GM21390 (cell line): Measurements from ENCODE around the gene EMSY.
"Not testable (repeated sequence)": the region's sequence is repeated elsewhere in the genome, so short reads cannot be mapped to it uniquely, and the experiment has no call there.

Experiments used
- ATAC-seq: cut with Tn5 transposase; IDR thresholded peaks from one replicate; pipeline ENCODE4 v1.9.1; 2021; ENCODE audit not compliant: unreplicated experiment

Gene EMSY

DNA sequence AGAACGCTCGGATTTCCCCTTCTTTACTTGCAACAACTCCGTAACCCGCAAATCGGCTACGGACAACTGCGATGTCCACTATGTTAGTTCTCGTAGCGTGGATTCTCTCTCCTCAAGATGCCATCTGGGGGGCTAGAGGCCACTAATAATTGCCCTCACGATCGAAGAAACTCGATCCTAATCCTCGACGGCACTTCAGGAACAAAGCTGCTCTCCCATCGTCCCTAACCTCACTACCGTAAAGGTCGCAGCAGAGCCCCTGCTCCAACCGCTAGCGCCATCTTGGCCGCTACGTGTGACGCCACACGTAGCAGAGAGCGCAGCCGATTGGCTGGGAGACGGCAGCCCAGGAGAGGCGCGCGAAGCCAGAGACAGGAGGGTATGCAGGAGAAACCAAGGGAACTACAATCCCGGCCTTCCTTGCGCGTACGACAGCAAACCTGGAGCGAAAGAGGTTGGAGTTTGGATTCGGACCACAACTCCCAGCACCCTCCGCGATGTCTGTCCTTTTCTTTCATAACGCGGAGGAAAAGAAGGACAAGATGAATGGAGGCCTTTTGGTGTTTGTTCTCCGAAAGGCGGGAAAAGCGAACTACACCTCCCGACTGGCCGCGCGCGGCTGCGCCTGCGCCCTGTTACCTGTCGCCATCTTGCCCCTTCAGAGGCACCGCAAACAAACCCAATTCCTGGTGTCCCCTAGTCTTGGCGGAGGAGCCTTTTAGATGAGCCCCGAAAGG is at the start of gene EMSY:
TSS of gene EMSY (plus strand) at position 635 of the 737 bp plus-strand sequence. CDS start 1,921 bp downstream, outside the sequence.
- ATAC-seq: peak; percentile 89

- ATAC-seq: no peak
Measured at GRCh38 chr11:76395296-76395695, 49.5 kb upstream of the EMSY start.

- no peak for ATAC-seq
Measured at GRCh38 chr11:76397383-76397782, 47.4 kb upstream of the EMSY start.

DNA sequence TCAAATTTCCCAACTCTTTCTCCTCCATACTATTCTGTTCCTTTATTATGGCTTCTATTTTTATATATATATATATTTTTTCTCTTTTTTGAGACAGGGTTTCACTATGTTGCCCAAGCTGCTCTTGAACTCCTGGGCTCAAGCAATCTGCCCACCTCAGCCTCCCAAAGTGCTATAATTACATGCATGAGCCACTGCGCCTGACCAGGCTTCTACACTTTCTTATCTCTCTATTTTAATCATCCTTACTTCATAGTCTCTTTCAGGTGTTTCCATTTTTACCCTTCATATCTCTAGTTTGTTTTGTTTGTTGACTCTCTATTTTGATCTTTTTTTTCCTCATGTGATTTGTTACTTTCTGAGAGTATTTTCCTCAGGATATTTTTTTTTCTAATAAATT is 43.9 kb upstream of the EMSY start:
- ATAC-seq: no peak

DNA sequence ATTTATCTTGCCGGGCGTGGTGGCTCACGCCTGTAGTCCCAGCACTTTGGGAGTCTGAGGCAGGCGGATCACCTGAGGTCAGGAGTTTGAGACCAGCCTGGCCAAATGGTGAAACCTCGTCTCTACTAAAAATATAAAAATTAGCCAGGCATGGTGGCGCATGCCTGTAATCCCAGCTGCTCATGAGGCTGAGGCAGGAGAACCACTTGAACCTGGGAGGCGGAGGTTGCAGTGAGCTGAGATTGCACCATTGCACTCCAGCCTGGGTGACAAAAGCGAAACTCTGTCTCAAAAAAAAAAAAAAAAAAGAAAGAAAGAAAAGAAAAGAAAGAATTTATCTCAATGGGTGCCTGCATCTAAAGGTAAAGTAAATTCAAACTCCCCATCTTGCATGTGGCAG is 43.3 kb upstream of the EMSY start:
- not testable (repeated sequence) for ATAC-seq

DNA sequence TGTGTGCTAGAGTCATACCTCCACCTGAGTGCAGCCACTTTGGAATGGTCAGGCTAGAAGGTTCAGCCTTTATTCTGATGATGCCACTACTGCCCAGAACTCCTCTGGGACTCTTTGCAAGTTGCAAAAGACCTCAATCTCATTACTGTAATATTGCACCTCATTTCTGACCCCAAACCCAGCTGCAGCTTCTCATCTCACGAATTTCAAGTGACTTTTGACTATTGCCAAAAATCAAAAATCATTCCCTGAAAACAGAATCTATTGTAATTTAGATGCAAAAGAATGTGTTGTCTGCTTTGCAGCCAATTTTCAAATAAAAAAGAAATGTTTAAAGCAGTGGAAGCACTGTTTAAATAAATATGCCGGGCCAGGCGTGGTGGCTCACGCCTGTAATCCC is 38.5 kb upstream of the EMSY start:
- no peak for ATAC-seq

- no peak for ATAC-seq
Measured at GRCh38 chr11:76408171-76408965, 36.5 kb upstream of the EMSY start.

DNA sequence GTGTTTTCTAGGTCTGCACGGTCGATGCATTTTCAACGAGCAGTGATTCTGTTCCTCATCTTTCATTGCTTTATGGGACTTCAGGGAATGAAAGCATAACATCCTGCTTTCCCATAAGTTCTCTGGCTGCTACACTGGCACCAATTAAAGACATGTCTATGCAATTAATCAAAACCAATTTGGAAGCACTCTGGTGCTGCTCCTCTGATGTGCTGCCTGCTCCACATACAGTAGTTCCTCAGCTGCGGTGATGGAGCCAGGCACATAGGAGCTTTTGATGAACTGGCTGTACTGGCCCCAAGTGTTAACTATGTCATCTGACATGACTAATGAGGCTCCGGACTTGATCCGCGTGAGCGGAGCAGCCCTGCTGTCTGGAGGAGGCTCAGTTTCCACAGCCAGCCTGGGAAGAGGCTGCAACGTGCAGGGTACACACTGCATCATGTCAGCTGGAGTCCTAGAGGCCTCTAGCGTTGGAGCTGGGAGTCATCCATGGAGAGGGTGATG is 33.9 kb upstream of the EMSY start:
- no peak for ATAC-seq

DNA sequence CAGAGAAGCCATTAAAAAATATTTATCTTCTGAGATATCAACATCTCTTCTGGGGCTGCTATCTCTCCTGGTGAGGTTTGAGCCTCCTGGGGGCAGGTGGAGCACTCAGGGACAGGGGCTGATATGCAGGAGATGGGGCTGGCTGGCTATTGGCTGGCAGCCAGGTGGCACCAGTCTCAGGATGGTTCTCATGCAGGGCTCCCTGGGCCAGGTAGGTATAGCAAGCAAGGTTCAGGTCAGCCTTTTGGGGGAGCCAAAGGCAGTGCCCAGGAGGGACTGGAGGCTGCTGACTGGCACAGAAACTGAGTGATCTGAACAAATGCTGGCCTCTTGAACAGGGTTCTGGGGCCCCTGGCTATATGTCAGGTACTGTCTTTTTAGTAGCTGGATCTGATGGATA is 29.7 kb upstream of the EMSY start:
- no peak for ATAC-seq

DNA sequence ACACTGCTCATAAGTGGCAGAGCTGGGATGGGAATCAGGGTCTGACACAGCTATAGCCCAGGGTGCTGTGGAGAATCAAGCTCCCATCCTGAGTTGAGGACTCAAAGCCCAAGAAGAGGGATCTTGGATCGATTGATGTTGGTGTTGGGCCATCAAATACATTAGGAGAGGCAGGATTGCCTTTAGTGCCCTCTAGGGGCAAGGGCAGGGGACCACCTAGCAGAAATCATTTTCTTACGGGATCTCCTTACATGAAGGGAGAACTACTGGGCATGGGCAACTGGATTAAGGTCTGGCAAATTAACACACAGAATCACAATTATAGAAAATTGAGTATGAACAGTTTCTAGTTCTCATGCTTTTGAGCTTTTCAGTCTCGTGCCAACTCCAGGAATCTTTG is 24.9 kb upstream of the EMSY start:
- ATAC-seq: no peak

GRCh38 chr11:76424379-76424778 is 20.4 kb upstream of the EMSY start:
- peak; percentile 73 for ATAC-seq

DNA sequence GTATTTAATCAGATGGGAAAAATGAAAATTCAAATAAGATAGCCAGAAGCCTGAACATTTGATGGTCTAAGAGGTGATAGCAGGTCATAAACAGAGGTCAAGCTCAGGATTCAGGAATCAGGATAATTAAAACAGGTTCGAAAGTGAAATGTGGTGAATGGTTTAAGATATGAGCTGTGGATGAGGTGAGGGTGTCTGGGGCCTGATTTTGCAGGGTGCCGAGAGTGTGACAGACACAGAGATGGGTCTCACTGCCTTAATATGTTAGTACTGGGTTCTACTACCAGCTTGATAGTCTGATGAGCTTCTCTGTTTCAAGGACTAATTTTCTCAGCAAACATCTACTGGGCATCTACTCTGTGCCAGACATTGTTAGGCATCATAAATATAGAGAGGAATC is 19.9 kb upstream of the EMSY start:
- peak; percentile 16 for ATAC-seq

- ATAC-seq: no peak
Measured at GRCh38 chr11:76426660-76427059, 18.2 kb upstream of the EMSY start.

- no peak for ATAC-seq
Measured at GRCh38 chr11:76436020-76436419, 8.8 kb upstream of the EMSY start.

GRCh38 chr11:76443268-76443980 is 1.4 kb upstream of the EMSY start:
- ATAC-seq: no peak

DNA sequence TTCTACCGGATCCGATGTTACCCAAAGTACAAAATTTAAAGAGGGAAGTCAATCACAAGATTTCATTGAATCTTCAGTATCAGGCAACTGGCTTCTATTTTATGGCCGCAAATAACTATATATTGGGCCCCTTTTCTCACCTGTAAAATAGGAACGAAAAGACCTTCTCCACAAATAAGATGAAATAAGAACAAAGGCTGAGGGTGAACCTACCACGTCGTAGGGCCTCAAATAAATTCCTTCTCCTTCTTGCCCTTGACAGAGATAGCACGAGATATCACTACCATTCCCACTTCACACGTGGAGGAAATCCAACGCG is 794 bp upstream of the EMSY start:
- no peak for ATAC-seq

GRCh38 chr11:76445121-76446084 is 585 bp downstream of the EMSY start:
- ATAC-seq: peak; percentile 38

DNA sequence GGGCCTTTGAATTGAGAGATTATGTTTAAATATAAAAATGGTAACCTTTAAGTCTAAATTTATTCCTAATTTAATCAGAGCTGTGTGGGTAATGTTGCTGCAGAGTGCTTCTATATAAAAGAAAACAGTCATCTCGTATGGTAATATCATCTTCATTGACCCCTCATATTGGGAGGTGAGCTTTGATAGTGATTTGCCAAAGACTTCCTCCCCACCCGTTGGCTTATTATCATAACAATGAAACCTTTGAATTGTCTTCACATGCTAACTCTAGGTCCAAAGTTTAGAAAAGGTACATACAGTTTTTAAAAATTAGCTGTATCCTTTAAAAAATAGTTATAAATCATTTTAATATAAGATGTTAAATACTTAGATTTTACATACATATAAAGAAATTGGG is 3.7 kb downstream of the EMSY start:
- ATAC-seq: no peak

GRCh38 chr11:76453248-76453647 is 8.4 kb downstream of the EMSY start:
- no peak for ATAC-seq

DNA sequence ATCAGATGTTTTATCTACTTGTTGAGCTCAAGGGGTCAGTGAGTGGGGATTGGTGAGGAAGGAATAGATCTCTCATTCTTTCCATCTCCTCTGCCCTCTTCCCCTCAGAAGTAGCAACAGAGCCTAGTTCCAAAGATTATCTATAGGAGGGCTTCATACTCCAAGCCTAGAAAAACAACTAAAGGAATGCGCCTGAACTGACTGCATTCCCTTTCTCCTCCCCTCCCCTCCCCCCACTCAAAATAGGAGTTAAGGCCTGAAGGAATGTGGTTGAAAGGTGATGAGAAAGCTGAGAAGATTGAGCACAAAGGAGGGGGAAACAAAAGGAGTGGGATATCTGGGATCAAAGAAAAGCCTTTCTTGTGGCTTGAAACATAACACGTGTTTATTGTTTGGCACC is 10.5 kb downstream of the EMSY start:
- ATAC-seq: no peak

- ATAC-seq: no peak
Measured at GRCh38 chr11:76455931-76456330, 11.1 kb downstream of the EMSY start.
